HL-60/S4 (cell line): ENCODE measurements around the gene PLCD1.

ENCODE experiments used
- in situ Hi-C: fragments of 300-500 bp; cut with MboI; formaldehyde crosslinking; loops from 2 replicates; pipeline ENCODE4 v1.14.3; 2022; ENCODE audit warnings: low sequenced_read_pairs

Gene PLCD1

DNA sequence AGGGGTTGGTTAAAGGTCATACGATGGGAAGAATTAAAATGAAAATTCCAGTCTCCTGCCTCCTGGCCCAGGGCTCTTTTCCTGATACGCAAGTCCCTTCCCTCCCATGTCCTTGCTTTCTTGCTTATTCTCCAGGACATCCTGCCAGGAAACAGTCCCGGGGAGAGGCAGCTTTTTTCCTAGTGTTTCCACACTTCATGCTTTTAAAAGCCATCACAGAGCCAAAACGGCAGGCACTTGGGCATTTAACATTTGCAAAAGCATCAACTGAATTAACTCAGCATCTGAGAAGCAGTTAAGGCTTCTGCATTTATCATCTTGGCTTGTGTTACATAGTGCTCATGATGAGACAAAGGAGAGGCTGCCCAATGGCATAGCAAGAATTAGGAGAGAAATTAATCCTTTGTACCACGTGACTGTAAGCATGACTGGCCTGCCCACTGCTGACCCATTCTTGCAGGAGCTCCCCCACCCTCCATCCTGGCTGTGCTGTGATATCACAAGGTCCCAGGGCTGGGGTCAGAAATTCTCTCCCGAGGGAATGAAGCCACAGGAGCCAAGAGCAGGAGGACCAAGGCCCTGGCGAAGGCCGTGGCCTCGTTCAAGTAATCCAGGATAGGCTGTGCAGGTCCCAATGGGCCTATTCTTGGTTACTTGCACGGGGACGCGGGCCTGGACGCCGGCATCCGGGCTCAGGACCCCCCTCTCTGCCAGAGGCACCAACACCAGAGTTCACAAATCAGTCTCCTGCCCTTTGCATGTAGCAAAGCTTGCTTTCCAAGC, 60.4 kb downstream of the PLCD1 start:
- in situ Hi-C loops: no loop called here

DNA sequence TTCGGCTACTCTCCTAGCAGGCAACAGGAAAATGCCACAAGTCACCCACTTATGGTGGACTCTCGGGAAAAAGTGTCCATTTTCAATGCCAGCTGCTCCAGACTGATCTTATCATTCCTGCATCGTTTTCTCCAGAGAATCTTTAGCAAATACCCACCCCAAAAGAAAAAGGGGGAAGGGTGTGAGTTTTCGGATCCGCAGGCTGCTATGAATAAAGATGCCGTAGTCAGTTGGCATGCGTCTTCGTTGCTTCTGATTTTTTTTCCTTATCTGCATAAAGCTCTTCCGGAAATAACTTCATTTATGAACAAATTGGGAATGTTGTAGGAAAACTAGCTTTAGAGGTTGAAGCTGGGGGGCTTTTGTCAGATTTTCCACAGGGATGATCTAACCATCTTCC, 61.2 kb downstream of the PLCD1 start:
- in situ Hi-C loops: no loop called here

DNA sequence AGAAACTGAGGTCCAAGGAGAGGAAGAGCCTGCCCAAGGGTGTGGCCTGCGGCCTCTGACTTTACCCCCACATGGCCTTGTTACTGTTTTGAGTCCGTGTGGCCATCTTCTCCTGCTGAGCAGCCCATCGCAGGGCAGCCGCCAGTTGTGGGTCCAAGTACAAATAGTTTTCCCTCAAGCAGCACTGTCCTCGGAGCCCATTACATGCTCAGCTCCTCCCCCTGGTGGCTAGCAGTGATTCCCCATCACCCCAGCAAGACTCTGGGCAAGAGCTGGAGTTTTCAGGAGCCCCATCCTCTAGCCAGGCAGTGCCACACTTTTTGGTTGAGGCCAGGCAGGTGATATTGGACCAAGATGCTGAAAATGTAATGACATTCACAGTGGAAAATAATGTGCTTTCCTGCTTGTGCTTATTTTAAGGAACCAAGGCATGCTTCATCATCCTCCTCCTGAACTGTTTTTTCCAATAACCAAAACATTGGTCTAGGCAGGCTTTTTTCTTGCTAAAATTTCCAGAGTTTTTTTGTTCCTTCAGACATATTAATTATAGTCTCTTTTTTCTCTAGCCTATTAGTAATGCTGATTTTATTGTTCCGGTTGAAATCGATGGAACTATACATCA, 62.1 kb downstream of the PLCD1 start:
- in situ Hi-C loops: no loop called here

- in situ Hi-C loops: no loop called here
Observed at GRCh38 chr3:37964716-37965115, 64.7 kb downstream of the PLCD1 start.

- in situ Hi-C loops: no loop called here
Observed at GRCh38 chr3:37964146-37964545, 65.3 kb downstream of the PLCD1 start.

GRCh38 chr3:37963635-37964034, 65.8 kb downstream of the PLCD1 start:
- in situ Hi-C loops: no loop called here

DNA sequence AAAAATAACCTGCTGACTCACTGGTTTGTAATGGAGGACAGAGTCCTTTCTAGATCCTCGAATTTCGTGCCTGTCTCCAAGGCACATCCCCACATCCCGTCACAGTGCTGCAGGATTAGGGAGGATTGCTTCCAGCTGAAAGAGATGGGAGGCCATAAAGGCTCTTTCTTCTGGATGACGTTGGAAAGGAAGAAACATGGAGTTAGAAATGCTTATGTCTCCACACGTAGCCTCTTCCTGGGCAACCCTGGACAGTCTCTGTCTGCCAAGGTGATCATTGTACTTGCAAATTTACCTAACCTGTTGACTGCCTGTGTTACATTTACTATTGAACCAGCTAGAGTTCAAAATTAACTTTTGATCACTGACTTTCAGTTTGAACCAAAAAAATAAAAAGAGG, 66.4 kb downstream of the PLCD1 start:
- in situ Hi-C loops: no loop called here

DNA sequence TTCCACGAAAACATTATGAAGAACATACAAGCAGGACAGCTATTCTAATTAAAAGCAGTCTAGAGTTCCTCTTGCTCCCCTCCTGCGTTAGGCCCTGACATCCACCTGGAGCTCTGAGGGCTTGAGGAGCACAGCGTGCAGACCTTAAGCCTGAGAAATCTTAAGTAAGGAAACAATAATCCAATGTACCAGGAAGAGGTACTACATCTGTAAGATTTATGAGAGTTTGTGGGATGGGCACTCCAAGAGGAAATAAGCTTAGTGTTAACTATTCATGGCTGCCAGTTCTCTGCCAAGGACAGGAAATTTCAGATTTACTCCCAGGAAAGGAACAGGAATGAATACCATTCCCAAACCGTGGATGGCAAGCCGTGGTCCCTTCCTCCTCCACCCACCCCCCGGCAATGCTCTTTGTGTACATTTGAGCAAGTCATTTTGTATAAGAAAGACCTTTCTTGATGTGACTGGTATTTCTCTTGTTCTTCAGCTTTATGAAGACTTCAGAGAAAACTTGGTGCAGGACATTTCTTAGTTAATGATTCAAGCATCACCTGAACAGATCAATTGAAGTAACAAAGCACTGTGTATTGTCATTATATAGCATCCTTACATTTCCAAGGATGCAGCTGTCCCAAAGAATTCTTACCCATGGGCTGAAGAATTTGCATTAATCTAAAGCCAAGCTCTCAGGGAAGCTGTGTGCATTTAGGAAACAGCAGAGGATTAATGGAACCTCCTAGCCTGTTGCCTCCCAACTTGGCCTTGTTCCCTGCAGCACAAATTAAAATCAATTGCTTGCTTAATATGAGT, 67.6 kb downstream of the PLCD1 start:
- in situ Hi-C loops: no loop called here

DNA sequence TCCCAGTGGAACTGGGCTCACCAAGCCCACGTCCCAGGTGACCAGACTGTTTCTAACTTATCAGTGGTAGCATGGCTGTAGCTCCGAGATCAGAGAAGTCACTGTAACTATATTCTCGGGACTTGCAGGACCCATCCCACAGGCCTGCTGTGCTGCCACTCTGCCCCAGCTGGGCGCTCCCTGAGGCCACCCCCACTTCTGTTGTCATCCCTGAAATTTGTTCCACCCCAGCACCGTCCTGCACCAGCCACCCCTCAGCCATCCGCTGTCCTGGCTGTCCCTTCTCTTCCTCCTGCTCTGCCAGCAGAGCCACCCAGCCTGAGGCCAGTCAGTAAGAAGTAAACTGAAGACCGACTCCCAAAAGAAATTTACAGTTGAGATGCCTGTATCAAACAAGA, 71.9 kb downstream of the PLCD1 start:
- in situ Hi-C loops: no loop called here
